ENCODE measurements around the gene TBC1D16. TPM values are rescaled to one million over a fixed set of nuclear protein-coding genes. Genes with fewer than 3 reads are reported as not detected.

Gene TBC1D16
- total and polyA plus RNA-seq, 2 donors from 2014 or later = 9.1 to 68.0 TPM

DNA sequence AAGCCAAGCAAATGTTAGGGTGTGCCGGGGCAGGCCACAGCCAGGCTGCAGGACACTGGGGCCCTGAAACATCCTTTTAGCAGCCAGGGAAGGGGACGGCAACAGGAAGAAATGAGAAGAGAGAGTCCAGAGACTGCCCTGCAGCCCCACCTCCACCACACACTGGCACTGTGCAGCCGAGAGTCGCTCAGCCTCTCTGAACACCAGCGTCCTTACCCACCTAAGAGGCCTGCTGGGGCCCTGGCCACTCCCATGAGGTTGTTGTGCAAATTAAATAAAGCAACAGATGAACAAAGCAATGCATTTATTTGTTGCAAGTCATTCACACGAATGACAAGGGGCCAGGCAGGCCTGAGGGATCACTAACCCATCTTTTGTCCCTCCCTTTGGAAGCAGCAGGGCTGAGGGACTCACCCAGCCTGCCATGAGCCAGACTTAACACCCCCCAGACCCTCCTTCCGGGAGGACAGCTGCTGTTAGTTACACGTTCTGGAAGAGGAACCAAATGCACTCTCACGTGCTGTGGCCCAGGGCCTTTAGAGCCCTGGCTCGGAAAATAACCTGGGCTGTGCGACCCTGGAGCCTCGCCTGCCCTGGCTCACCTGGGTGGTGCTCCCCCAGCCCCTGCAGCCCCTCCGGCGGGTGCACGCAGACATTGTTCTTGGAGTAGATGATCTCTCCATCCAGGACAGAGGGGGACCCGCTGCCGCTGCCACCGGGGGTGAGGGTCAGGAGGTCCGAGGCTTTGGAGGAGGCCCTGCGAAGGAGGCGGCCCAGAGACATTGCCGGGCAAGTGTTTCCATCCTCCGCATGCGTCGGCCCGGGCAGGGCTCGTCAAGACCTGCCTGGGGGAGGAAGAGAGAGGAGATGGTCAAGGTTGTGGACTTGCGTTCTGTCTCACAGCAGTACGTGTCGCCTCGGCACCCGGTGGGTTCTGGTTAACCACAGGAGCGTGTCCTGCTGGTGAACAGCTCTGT, 22.6 kb downstream of the TBC1D16 start:
- FAIRE-seq (no peak), DNase-seq (no peak)
- TF ChIP-seq, protein P1, sequence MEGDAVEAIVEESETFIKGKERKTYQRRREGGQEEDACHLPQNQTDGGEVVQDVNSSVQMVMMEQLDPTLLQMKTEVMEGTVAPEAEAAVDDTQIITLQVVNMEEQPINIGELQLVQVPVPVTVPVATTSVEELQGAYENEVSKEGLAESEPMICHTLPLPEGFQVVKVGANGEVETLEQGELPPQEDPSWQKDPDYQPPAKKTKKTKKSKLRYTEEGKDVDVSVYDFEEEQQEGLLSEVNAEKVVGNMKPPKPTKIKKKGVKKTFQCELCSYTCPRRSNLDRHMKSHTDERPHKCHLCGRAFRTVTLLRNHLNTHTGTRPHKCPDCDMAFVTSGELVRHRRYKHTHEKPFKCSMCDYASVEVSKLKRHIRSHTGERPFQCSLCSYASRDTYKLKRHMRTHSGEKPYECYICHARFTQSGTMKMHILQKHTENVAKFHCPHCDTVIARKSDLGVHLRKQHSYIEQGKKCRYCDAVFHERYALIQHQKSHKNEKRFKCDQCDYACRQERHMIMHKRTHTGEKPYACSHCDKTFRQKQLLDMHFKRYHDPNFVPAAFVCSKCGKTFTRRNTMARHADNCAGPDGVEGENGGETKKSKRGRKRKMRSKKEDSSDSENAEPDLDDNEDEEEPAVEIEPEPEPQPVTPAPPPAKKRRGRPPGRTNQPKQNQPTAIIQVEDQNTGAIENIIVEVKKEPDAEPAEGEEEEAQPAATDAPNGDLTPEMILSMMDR (IDR thresholded peaks at IDR 0.05; ENCODE audit: borderline replicate concordance, extremely low read depth, insufficient read depth) = no peak
- H3K27ac ChIP-seq (ENCODE audit: low read depth in 2 of 2, low read length in 2 of 2) = no peak overlapping the region
- H3K9ac ChIP-seq (ENCODE audit: low read length in 3 of 3) = no peak overlapping the region
- H3K4me3 ChIP-seq (ENCODE audit: low read length in 3 of 3) = no peak overlapping the region
- H3K4me1 ChIP-seq (ENCODE audit: control insufficient read depth in 2 of 3, insufficient read depth in 2 of 3, low read depth in 1 of 3, low read length in 3 of 3) = peaks cover 0 to 5% (median 0%) of the 10 kb centered on the region in 3 donors
- peaks cover 0 to 13% (median 4%) of the 10 kb centered on the region in 3 donors for H3K36me3 ChIP-seq (ENCODE audit: control insufficient read depth in 2 of 3, insufficient read depth in 3 of 3, low read length in 3 of 3)
- intact Hi-C loops (cut with DNase I) = no loop called here
- no peaks in the 10 kb centered on the region for H3K27me3 ChIP-seq (ENCODE audit: control insufficient read depth, insufficient read depth, low read length)
- H3K9me3 ChIP-seq (ENCODE audit: control insufficient read depth in 2 of 3, insufficient read depth in 1 of 3, low read length in 3 of 3) = no peaks in the 10 kb centered on the region

DNA sequence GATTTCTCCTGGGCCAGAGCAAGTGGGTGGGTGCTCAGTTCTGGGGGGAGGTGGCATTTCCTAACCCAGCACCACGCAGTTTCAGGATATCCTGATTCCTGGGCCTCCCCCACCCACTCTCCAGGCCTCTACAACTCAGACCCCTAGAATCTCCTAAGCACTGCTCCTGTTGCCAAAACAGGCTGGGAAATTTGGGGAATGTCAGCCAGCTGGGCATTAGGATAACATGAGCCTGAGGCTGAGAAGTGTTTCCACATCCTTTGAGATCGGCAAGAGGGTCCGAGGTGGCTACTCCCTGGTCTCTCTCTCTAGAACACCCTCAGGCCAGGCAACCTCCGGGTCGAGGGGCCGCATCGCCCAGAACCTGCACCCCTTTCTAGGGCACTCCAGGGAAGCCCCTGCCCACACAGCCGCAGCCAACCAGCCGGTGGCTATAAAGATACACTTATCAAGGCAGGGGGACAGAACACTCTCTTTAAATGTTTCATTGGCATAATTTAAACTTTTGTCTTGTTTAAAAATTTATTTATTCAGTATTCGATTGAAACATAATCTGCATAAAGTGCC, 23.6 kb downstream of the TBC1D16 start:
- TF ChIP-seq, protein P1 (IDR thresholded peaks at IDR 0.05; ENCODE audit: borderline replicate concordance, extremely low read depth, insufficient read depth) = no peak
- no peak for DNase-seq
- intact Hi-C loops (cut with DNase I) = no loop called here
- no peaks in the 10 kb centered on the region for H3K27me3 ChIP-seq (ENCODE audit: control insufficient read depth, insufficient read depth, low read length)
- FAIRE-seq = no peak
- H3K4me1 ChIP-seq (ENCODE audit: control insufficient read depth in 2 of 3, insufficient read depth in 2 of 3, low read depth in 1 of 3, low read length in 3 of 3) = peaks cover 0 to 5% (median 0%) of the 10 kb centered on the region in 3 donors
- H3K27ac ChIP-seq (ENCODE audit: low read depth in 2 of 2, low read length in 2 of 2) = no peak overlapping the region
- H3K9me3 ChIP-seq (ENCODE audit: control insufficient read depth in 2 of 3, insufficient read depth in 1 of 3, low read length in 3 of 3) = no peaks in the 10 kb centered on the region
- no peak overlapping the region for H3K4me3 ChIP-seq (ENCODE audit: low read length in 3 of 3)
- peaks cover 0 to 13% (median 4%) of the 10 kb centered on the region in 3 donors for H3K36me3 ChIP-seq (ENCODE audit: control insufficient read depth in 2 of 3, insufficient read depth in 3 of 3, low read length in 3 of 3)
- H3K9ac ChIP-seq (ENCODE audit: low read length in 3 of 3) = no peak overlapping the region

DNA sequence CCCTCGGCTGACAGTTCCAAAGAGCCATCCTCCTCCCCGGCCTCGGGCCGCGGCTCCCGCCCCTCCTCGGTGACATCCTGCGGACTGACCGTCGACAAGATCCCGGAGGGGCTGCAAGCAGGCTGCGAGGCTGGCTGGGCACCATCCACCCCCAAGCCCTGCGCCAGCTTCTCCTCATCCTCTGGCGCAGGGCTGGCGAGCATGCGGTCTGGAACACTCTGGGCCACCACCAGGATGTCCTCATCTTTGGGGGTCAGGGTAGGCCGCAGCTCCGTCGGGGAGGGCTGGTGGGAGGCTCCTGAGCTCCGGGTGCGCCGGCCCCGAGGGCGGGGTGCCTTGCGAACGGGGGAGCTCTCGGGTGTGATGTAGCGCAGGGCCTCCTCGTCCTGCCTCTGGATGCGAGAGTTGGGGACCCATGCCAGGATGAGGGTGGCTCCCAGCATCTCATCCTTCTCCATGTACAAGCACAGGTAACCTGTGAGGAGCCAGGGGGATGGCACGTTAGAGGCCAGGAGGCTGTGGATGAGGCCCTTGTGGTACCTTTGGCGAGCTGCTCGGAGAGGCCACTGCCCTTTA, 25.3 kb downstream of the TBC1D16 start:
- Histone ChIP-seq H3K27ac (ENCODE audit: low read depth in 2 of 2, low read length in 2 of 2) (no peak overlapping the region), H3K4me3 (ENCODE audit: low read length in 3 of 3) (no peak overlapping the region), H3K36me3 (ENCODE audit: control insufficient read depth in 2 of 3, insufficient read depth in 3 of 3, low read length in 3 of 3) (peaks cover 0 to 13% (median 4%) of the 10 kb centered on the region in 3 donors), H3K9me3 (ENCODE audit: control insufficient read depth in 2 of 3, insufficient read depth in 1 of 3, low read length in 3 of 3) (no peaks in the 10 kb centered on the region), H3K4me1 (ENCODE audit: control insufficient read depth in 2 of 3, insufficient read depth in 2 of 3, low read depth in 1 of 3, low read length in 3 of 3) (peaks cover 0 to 6% (median 5%) of the 10 kb centered on the region in 3 donors), H3K27me3 (ENCODE audit: control insufficient read depth, insufficient read depth, low read length) (no peaks in the 10 kb centered on the region), H3K9ac (ENCODE audit: low read length in 3 of 3) (no peak overlapping the region)
- DNase-seq (peak in 1 of 5 donors; percentile 53), FAIRE-seq (no peak)
- intact Hi-C loops (cut with DNase I) = no loop called here
- TF ChIP-seq, protein P1 (IDR thresholded peaks at IDR 0.05; ENCODE audit: borderline replicate concordance, extremely low read depth, insufficient read depth) = no peak
